NT2/D1 (cell line): ENCODE measurements around the gene RNF130.

Experiments used
- YY1 ChIP-seq: IDR thresholded peaks from 2 replicates; pipeline ENCODE4 v1.6.1; 2011; ENCODE audit not compliant: insufficient read length, insufficient read depth
- ZNF274 ChIP-seq: IDR thresholded peaks from 2 replicates; pipeline ENCODE4 v1.6.1; 2011; ENCODE audit warnings: mild to moderate bottlenecking, low read depth, low read length

DNA sequence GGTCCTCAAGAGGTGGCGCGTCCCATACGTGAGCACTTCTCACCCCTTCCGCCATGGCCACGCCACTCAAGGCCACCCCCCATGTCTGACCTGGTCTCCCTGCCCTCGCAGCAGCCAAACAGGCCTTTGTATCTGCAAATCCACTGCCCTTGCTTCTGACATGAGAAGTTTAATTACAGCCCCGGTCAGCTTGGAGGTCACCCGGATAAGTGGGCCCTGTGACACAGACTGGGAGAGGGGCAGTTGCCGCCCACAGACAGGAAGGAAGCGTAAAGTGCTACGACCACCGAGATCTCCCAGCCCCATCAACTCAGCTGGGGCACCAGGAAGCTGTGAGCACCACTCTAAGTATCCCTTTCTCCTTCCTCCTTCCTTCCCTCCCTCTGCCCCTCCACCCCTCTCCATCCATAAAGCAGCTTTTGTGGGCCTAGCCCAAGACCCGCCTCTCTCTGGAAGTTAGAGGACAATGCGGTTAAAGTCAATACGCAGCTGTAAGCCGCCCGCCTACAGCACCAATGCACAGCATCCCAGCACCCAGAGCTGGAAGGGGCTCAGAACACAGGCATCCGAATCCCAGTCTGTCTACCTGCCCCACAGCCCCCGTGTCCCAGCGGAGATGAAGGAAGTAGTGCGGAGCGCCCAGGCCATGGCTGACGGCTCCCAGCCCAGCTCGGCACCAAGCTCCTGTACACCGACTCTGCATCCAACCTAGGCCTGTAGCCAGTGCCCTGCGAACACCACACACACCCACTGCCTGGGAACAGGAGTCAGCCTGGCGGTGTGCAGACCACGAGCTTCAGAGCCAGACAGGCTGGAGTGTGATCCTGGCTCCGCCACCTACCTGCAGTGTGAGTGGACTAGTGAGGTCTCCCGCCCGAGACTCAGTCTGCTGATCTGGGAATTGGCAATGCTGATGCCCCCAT lies 44.8 kb upstream of the RNF130 start:
- no peak for TF ChIP-seq ZNF274
- TF ChIP-seq YY1 = no peak
